Measurements from ENCODE around the gene GBP3.

GRCh38 chr1:89040315-89040626 lies 17.6 kb upstream of the GBP3 start:
- no peak for TF ChIP-seq EZH2phosphoT487 (IDR thresholded peaks at IDR 0.05; ENCODE audit: unreplicated experiment)
- TF ChIP-seq, protein P1, sequence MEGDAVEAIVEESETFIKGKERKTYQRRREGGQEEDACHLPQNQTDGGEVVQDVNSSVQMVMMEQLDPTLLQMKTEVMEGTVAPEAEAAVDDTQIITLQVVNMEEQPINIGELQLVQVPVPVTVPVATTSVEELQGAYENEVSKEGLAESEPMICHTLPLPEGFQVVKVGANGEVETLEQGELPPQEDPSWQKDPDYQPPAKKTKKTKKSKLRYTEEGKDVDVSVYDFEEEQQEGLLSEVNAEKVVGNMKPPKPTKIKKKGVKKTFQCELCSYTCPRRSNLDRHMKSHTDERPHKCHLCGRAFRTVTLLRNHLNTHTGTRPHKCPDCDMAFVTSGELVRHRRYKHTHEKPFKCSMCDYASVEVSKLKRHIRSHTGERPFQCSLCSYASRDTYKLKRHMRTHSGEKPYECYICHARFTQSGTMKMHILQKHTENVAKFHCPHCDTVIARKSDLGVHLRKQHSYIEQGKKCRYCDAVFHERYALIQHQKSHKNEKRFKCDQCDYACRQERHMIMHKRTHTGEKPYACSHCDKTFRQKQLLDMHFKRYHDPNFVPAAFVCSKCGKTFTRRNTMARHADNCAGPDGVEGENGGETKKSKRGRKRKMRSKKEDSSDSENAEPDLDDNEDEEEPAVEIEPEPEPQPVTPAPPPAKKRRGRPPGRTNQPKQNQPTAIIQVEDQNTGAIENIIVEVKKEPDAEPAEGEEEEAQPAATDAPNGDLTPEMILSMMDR (conservative IDR thresholded peaks at IDR 0.05; ENCODE audit: low read depth in 2 of 2): no peak
- no peak for TF ChIP-seq POLR2AphosphoS5 (IDR thresholded peaks at IDR 0.05; ENCODE audit: low read depth)
- no peak for TF ChIP-seq EZH2 (IDR thresholded peaks at IDR 0.05; ENCODE audit: low read depth, unreplicated experiment)
- TF ChIP-seq ZNF331 (CRISPR knock-in tag; IDR thresholded peaks at IDR 0.05; ENCODE audit: low read depth): no peak
- no peak for TF ChIP-seq JUNB (IDR thresholded peaks at IDR 0.05; ENCODE audit: unreplicated experiment)
